Kidney epithelial cell (primary cell): Measurements from ENCODE around the gene FBLIM1. TPM values are rescaled to one million over a fixed set of nuclear protein-coding genes. Genes with fewer than 3 reads are reported as not detected.

Experiments used
- DNase-seq: peaks from one replicate; pipeline ENCODE4 v3.0.0-alpha.2; 2010; ENCODE audit warnings: low read depth
- H3K27me3 ChIP-seq: 2 replicates; pipeline ENCODE4 v1.6.0; 2011; ENCODE audit warnings: low read length; ENCODE audit not compliant: control insufficient read depth, insufficient read depth
- H3K36me3 ChIP-seq: 2 replicates; pipeline ENCODE4 v1.5.1; 2011; ENCODE audit warnings: low read length; ENCODE audit not compliant: control insufficient read depth, insufficient read depth
- H3K4me3 ChIP-seq: 2 replicates; pipeline ENCODE4 v1.5.1; 2011; ENCODE audit warnings: low read depth, mild to moderate bottlenecking, control low read depth, low read length
- CTCF ChIP-seq: IDR thresholded peaks from 2 replicates; pipeline ENCODE4 v1.5.1; 2011; ENCODE audit warnings: mild to moderate bottlenecking, moderate library complexity, low read length, control low read depth, inconsistent platforms; ENCODE audit not compliant: insufficient read depth, poor library complexity, severe bottlenecking
- total RNA-seq: library from RNA; depleted of rRNA; stranded (reverse); fragments of >200 nt; gene quantifications from 2 replicates; pipeline ENCODE4 v1.2.3, GENCODE V29; 2015

Gene FBLIM1, protein sequence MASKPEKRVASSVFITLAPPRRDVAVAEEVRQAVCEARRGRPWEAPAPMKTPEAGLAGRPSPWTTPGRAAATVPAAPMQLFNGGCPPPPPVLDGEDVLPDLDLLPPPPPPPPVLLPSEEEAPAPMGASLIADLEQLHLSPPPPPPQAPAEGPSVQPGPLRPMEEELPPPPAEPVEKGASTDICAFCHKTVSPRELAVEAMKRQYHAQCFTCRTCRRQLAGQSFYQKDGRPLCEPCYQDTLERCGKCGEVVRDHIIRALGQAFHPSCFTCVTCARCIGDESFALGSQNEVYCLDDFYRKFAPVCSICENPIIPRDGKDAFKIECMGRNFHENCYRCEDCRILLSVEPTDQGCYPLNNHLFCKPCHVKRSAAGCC
- total RNA-seq, result 364 and 458 TPM in 2 replicates

DNA sequence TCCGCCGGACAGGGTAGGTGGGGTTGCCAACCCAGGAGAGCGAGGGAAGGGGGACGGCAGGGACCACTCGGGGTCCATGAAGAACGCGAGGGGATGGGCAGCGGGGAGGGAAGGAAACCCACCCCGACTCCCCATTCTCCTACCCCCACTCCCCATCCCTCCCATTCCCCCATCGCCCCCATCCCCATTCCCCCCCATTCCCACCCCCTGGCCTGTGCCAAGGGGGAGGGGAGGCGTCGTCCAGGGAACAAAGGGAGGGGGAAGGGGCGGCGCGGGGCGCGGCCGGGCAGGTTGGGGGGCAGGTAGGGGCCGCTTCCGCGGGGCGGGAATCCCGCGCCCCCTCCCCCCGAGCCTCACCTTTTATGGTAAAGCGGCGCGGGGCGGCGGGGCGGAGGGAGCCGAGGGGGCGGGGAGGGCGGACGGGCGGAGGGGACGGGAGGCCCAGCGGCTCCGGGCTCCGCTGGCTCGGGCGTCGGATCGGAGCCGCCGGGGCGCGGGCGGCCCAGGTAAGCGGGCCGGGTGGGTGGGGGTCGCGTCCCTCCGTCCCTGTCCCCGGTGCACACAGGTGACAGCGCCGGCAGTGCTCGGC is at the start of gene FBLIM1:
Gene FBLIM1 (plus strand): TSS at position 453 of the 589 bp plus-strand sequence. CDS start 6,189 bp downstream, outside the sequence.
- no peak for TF ChIP-seq CTCF
- DNase-seq, result no peak
- peak within 1 kb of the TSS; percentile 90 for H3K4me3 ChIP-seq
- no peaks in the 10 kb centered on the region for H3K36me3 ChIP-seq
- H3K27me3 ChIP-seq, result no peaks in the 10 kb centered on the region

DNA sequence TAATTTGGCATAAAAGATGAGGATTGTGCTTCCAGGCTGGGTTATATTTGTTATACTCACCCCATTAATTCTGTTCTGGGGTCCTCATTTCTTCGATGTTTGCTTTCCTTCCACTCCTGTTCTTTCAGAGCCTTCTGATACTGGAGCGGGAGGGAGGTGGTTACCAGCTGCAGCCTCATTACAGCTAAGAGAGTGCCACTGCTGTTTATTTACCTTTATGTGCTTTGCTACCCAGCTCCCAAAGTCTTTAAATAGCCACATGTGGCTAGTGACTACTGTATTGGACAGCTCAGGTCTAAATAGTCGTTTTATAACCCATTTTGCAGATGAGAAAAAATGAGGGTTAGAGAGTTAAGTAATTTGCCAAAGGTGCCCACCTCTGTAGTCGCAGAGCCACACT is 49.4 kb upstream of the FBLIM1 start:
- DNase-seq, result no peak
- H3K27me3 ChIP-seq, result no peaks in the 10 kb centered on the region
- no peaks in the 10 kb centered on the region for H3K36me3 ChIP-seq
- no peak for TF ChIP-seq CTCF
- H3K4me3 ChIP-seq, result no peak overlapping the region

- DNase-seq, result no peak
- no peak overlapping the region for H3K4me3 ChIP-seq
- H3K27me3 ChIP-seq, result no peaks in the 10 kb centered on the region
- peaks cover 2% of the 10 kb centered on the region for H3K36me3 ChIP-seq
- no peak for TF ChIP-seq CTCF
These were observed 46.4 kb upstream of the FBLIM1 start for GRCh38 chr1:15712168-15712567.

DNA sequence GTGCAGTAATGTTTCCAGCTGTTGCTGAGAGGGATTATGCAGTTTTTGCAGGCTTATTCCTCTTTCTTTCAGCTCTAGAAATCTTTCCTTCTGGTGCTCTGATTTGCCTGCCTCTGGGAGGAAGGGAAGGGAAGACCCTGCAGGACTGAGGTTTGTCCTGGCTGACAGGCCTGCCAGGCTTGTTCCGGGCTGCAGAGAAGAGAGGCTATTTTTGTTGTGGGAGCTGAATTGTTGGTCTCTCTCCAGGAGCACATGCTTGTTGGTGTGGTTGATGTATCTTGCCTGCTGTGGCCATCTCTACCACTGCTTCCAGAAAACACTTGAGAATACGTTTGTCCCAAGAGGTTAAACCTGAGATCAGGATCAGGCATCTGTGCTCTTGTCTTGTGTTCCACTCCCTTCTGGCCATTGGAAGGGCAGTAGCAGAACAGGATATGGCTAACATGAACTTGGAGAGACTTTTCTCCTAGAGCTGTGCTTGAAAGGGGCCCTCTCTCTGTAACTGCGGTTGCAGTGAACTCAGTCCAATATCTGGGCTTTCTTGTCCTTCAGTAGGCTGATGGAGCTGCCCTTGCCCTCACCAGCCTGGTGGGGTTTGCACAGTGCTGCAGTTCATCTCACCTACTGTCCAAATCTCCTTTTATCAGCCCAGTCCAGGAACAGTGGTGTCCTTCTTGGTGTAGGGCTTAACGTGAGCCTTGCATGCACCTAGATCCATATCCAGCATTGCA is 44.0 kb upstream of the FBLIM1 start:
- Histone ChIP-seq H3K4me3 (no peak overlapping the region), H3K36me3 (peaks cover 2% of the 10 kb centered on the region), H3K27me3 (no peaks in the 10 kb centered on the region)
- no peak for DNase-seq
- TF ChIP-seq CTCF, result no peak

DNA sequence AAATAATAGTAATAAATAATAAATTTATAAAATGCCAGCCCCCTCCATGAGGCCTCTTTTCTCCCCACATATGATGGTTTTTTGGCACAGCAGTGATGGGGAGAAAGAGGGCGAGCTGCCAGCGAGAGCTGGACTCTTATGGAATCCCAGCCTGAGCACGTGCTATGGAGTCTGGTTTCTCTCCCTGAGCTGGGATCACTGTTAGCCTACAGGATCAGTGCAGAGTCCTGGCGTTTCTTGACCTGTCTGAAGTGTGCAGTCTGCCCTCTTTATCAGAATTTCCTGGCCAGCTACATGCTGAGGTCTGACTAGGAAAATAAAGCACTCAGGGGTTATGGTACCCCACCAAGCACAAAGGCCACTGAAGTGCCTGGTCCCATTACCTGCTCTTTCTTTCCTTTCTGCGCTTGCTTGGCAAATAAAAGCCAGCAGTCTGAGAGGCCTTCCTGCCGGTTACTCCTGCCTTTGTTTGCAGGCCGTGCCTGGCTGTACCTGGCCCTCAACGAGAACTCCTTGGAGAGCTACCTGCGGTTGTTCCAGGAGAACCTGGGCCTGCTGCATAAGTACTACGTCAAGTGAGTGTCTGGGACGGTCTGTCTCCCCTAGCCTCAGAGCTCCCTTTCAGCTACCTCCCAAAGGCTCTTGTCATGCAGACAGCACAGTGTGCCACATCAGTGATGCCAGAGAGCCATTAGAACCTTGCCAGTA is 41.0 kb upstream of the FBLIM1 start:
- Histone ChIP-seq H3K4me3 (no peak overlapping the region), H3K36me3 (peaks cover 2% of the 10 kb centered on the region), H3K27me3 (no peaks in the 10 kb centered on the region)
- no peak for DNase-seq
- no peak for TF ChIP-seq CTCF
